LNCaP clone FGC (cell line): ENCODE measurements around the gene EMP1.
A peak's percentile ranks its signal among the peaks of the same experiment; 100 is the strongest.

Source experiments
- DNase-seq: peaks from one replicate; pipeline ENCODE4 v3.0.0-alpha.2; 2011; ENCODE audit warnings: low read depth
- H3K4me3 ChIP-seq: 2 replicates; pipeline ENCODE4 v1.5.1; 2011; ENCODE audit warnings: mild to moderate bottlenecking, low read depth, low read length, control low read depth
- TF ChIP-seq, protein P1 (sequence below): IDR thresholded peaks from 2 replicates; pipeline ENCODE4 v1.5.1; 2012; ENCODE audit warnings: mild to moderate bottlenecking; ENCODE audit not compliant: control insufficient read depth, insufficient read depth; ENCODE audit errors: extremely low read depth

Gene EMP1

DNA sequence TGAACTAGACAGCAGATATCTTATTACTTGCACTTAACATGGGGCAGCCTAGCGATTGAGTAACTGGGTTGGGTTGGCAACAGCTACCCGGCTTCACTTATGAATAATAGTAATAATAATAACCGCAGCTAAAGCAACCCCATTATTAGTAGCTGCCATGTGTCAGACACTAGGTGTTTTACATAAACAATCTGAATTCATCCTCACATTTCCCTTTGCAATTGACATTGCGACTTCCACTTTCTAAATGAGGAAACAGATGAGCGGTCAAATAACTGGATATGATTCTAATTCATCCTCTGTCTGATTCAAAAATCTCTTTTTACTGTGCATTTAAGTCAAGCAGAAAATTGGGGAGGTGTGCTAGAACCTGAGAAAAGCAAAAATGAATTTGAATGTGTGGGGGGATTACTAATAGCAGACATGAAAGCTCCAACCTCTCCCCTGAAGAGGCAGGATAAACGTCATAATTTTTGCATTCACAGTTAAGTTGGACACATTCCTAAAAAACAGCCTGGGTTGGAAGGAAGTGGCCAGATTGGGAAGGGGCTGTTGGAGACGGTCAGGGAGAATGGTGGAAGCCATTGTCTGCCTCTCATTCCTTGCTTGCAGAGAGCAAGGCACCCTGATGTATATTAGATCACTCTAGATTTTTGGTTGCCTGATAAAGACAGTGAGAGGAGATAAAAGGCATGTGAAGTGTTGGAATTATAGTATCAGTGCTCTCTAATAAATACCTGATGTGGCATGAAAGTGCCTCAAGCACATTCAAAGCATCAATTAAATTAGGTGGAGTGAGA is 13.1 kb downstream of the EMP1 start:
- no peak overlapping the region for H3K4me3 ChIP-seq
- TF ChIP-seq, protein P1, sequence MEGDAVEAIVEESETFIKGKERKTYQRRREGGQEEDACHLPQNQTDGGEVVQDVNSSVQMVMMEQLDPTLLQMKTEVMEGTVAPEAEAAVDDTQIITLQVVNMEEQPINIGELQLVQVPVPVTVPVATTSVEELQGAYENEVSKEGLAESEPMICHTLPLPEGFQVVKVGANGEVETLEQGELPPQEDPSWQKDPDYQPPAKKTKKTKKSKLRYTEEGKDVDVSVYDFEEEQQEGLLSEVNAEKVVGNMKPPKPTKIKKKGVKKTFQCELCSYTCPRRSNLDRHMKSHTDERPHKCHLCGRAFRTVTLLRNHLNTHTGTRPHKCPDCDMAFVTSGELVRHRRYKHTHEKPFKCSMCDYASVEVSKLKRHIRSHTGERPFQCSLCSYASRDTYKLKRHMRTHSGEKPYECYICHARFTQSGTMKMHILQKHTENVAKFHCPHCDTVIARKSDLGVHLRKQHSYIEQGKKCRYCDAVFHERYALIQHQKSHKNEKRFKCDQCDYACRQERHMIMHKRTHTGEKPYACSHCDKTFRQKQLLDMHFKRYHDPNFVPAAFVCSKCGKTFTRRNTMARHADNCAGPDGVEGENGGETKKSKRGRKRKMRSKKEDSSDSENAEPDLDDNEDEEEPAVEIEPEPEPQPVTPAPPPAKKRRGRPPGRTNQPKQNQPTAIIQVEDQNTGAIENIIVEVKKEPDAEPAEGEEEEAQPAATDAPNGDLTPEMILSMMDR, result no peak
- DNase-seq, result no peak

GRCh38 chr12:13210236-13211190 is 14.0 kb downstream of the EMP1 start:
- no peak overlapping the region for H3K4me3 ChIP-seq
- no peak for DNase-seq
- TF ChIP-seq, protein P1, result no peak

DNA sequence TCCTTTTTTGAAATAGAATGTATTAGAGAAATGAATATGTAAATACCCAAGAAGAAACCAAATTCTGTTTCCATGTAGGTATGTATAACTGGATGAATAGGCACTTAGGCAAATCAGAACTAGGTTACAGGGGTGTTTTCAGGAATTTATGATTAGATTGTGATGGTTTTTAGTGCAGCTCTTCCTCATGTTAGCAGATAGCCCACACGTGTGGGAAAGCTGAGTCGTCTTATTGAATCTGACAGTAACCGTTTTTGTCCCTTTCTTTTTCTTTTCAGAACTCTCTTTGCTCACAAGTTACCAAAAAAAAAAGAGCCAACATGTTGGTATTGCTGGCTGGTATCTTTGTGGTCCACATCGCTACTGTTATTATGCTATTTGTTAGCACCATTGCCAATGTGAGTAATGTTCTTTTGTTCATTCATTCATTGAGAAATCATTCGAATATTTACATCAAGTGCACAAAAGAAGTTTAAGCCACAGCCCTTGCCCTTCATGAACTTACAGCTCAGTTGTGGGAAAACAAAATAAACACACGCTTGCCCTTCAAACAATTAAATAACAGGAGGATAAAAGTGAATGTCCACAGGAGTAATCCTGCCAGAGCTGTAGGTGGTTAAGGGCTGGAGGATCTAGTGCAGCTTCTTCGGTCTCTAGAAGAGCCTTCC is 14.8 kb downstream of the EMP1 start:
- TF ChIP-seq, protein P1, result no peak
- no peak overlapping the region for H3K4me3 ChIP-seq
- DNase-seq, result no peak

DNA sequence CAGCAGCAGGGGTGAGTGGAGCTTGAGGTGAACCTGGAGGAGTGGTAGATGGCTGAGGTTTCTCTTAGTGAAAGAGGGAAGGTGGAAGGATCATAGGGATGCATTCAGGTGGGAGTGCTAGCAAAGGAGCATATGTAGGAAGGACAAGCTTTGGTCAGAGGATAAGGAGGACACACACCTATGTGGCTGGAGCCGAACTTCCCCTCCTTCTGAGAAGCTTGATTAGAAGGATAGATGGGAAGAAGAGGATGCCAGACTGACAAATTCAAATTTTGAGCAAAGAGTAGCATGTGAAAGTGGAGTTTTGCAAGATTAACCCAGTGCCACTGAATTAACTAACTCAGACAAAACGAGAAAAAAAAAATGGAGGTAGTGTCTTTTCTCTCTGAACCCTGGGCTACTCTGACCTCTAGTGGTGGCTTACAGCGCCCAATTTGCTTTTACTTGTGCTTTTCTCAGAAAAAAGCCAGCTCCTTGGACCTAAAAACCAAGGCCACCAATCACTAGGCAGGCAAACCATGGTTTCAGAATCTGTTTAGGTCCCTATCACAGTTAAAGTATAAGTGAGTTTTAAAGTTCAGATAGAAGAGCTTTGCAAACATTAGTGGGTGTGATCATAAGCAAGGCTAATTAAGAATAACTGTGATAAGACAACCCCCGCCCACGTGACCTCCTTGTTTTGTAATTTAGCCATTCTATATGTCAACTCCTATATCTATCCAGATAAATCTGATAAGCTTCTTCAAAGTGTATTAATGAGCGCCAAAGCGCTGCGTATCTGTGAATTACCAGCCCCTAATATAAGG is 15.5 kb downstream of the EMP1 start:
- peak; percentile 37 for DNase-seq
- TF ChIP-seq, protein P1, result peak; percentile 77
- H3K4me3 ChIP-seq, result no peak overlapping the region

DNA sequence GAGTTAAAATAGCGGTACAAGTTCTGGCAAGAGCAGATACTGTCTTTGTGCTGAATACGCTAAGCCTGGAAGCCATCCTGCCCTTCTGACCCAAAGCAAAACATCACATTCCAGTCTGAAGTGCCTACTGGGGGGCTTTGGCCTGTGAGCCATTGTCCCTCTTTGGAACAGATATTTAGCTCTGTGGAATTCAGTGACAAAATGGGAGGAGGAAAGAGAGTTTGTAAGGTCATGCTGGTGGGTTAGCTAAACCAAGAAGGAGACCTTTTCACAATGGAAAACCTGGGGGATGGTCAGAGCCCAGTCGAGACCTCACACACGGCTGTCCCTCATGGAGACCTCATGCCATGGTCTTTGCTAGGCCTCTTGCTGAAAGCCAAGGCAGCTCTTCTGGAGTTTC is 18.5 kb downstream of the EMP1 start:
- TF ChIP-seq, protein P1, result no peak
- H3K4me3 ChIP-seq, result no peak overlapping the region

DNA sequence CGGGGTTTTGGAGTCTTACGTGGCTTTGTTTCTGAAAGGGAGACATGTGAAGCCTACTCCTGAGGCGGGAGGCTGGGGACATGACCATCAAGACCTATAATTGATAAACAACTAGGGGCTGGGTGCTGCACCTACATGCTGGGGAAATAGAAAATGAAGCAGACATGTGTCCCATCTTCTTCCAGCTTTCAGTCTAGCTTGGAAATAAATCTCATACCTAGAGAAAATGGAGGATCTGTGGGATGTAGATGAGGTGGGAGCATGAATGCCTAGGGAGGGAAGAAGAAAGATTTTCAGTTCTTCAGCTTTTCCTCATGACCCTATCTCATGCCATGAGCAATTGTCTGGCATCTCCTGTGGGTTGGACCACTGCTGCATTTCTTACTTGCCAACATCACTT is 22.1 kb downstream of the EMP1 start:
- no peak for DNase-seq
- TF ChIP-seq, protein P1, result no peak
- no peak overlapping the region for H3K4me3 ChIP-seq

More for the DNA sequence above, 18.5 kb downstream of the EMP1 start:
- no peak for DNase-seq
